OCI-LY7 (cell line): ENCODE data around the gene PLCXD3. TPM values are rescaled to one million over a fixed set of nuclear protein-coding genes. Genes with fewer than 3 reads are reported as not detected.

Experiments
- BruUV-seq: library from RNA; stranded (reverse); fragments of 400-500 nt; replicated peaks from 2 replicates; lab custom pipeline; 2021; lab: Mats Ljungman, UMichigan
- CTCF ChIA-PET: fragments of 300-600 bp; sonication (Branson Sonifier 250); formaldehyde crosslinking; loops from one replicate; lab custom pipeline; 2022; ENCODE audit warnings: antibody characterized with exemption; ENCODE audit not compliant: unreplicated experiment; lab: Charles Lee
- POLR2A ChIA-PET: fragments of 300-600 bp; sonication (Branson Sonifier 250); formaldehyde crosslinking; loops from one replicate; lab custom pipeline; 2022; ENCODE audit warnings: antibody characterized with exemption; lab: Charles Lee
- DNase-seq: peaks from one replicate; pipeline ENCODE4 v3.0.0-alpha.2; 2015; ENCODE audit warnings: low spot score
- H2AFZ ChIP-seq: fragments of 200-600 bp; sonication (generic), shearing (Covaris generic); 2 replicates; pipeline ENCODE4 v1.6.1; 2014; ENCODE audit warnings: mild to moderate bottlenecking, antibody characterized with exemption, low read length, moderate library complexity
- H3K27ac ChIP-seq: fragments of 200-600 bp; sonication (generic); 2 replicates; pipeline ENCODE4 v1.5.1; 2014; ENCODE audit warnings: mixed run types, low read depth, mild to moderate bottlenecking, moderate library complexity, low read length, inconsistent platforms; ENCODE audit not compliant: poor library complexity, severe bottlenecking
- H3K36me3 ChIP-seq: fragments of 200-600 bp; sonication (generic); 2 replicates; pipeline ENCODE4 v1.6.1; 2014; ENCODE audit warnings: mild to moderate bottlenecking, antibody characterized with exemption, low read length, moderate library complexity, mixed read lengths; ENCODE audit not compliant: insufficient read depth
- H3K4me1 ChIP-seq: fragments of 200-600 bp; sonication (generic); 2 replicates; pipeline ENCODE4 v1.5.1; 2014; ENCODE audit warnings: mild to moderate bottlenecking, low read length; ENCODE audit not compliant: insufficient read depth, poor library complexity, severe bottlenecking
- H3K4me2 ChIP-seq: fragments of 200-600 bp; sonication (generic); 2 replicates; pipeline ENCODE4 v1.6.1; 2014; ENCODE audit warnings: mild to moderate bottlenecking, low read length
- H3K4me3 ChIP-seq: fragments of 200-600 bp; sonication (generic); 2 replicates; pipeline ENCODE4 v1.5.1; 2014; ENCODE audit warnings: mild to moderate bottlenecking, low read depth, low read length; ENCODE audit not compliant: poor library complexity, severe bottlenecking
- H3K79me2 ChIP-seq: fragments of 200-600 bp; sonication (generic); 2 replicates; pipeline ENCODE4 v1.6.1; 2016; ENCODE audit warnings: low read depth, mild to moderate bottlenecking, low read length, moderate library complexity, mixed read lengths; ENCODE audit not compliant: insufficient read depth
- H3K9me2 ChIP-seq: fragments of 200-600 bp; sonication (generic); 2 replicates; pipeline ENCODE4 v1.6.1; 2016; ENCODE audit warnings: mild to moderate bottlenecking, low read length, mixed read lengths; ENCODE audit not compliant: insufficient read depth
- H3K9me3 ChIP-seq: fragments of 200-600 bp; sonication (generic); 2 replicates; pipeline ENCODE4 v1.6.1; 2014; ENCODE audit warnings: mild to moderate bottlenecking, mixed run types, low read length, mixed read lengths
- H4K20me1 ChIP-seq: fragments of 200-600 bp; sonication (generic); 2 replicates; pipeline ENCODE4 v1.6.1; 2014; ENCODE audit warnings: mild to moderate bottlenecking, antibody characterized with exemption, low read length, moderate library complexity, mixed read lengths; ENCODE audit not compliant: insufficient read depth
- EZH2phosphoT487 ChIP-seq: fragments of 200-600 bp; sonication (generic); IDR thresholded peaks from 2 replicates; pipeline ENCODE4 v1.6.1; 2018; ENCODE audit warnings: low read depth, borderline replicate concordance, mild to moderate bottlenecking, mixed run types, antibody characterized with exemption, low read length, moderate library complexity, mixed read lengths
- intact Hi-C: fragments of 100-400 bp; cut with micrococcal nuclease; formaldehyde crosslinking; loops from one replicate; pipeline ENCODE4 v1.10.0; 2022; ENCODE audit not compliant: unreplicated experiment
- total RNA-seq, 2 experiments: library from RNA; depleted of rRNA in 1 of 2; stranded (reverse); fragments of >200 nt in 1 of 2; shearing (Covaris generic) in 1 of 2; gene quantifications; 2 replicates each; pipeline ENCODE4 v1.2.3, GENCODE V29; 2014 to 2022
- TF ChIP-seq, protein P1 (sequence below): fragments of 200-600 bp; sonication (generic); conservative IDR thresholded peaks from 2 replicates; pipeline ENCODE4 v1.5.1; 2014; ENCODE audit warnings: mild to moderate bottlenecking, antibody characterized with exemption, low read length, moderate library complexity, mixed read lengths

Gene PLCXD3
- total RNA-seq, 2 experiments from 2014 or later = not detected

- Histone ChIP-seq H3K36me3 (no peaks in the 10 kb centered on the region), H3K9me3 (no peaks in the 10 kb centered on the region), H3K4me2 (no peak overlapping the region), H3K27ac (no peak overlapping the region), H4K20me1 (no peaks in the 10 kb centered on the region), H3K4me3 (no peak overlapping the region), H3K79me2 (no peaks in the 10 kb centered on the region), H2AFZ (no peak overlapping the region), H3K9me2 (no peaks in the 10 kb centered on the region), H3K4me1 (no peaks in the 10 kb centered on the region)
- no TSS peak for BruUV-seq
- TF ChIP-seq EZH2phosphoT487 = no peak
- TF ChIP-seq, protein P1, sequence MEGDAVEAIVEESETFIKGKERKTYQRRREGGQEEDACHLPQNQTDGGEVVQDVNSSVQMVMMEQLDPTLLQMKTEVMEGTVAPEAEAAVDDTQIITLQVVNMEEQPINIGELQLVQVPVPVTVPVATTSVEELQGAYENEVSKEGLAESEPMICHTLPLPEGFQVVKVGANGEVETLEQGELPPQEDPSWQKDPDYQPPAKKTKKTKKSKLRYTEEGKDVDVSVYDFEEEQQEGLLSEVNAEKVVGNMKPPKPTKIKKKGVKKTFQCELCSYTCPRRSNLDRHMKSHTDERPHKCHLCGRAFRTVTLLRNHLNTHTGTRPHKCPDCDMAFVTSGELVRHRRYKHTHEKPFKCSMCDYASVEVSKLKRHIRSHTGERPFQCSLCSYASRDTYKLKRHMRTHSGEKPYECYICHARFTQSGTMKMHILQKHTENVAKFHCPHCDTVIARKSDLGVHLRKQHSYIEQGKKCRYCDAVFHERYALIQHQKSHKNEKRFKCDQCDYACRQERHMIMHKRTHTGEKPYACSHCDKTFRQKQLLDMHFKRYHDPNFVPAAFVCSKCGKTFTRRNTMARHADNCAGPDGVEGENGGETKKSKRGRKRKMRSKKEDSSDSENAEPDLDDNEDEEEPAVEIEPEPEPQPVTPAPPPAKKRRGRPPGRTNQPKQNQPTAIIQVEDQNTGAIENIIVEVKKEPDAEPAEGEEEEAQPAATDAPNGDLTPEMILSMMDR = no peak
- POLR2A ChIA-PET = no interaction called here
- CTCF ChIA-PET = no interaction called here
- intact Hi-C loops = no loop called here
- DNase-seq = no peak
Observed at GRCh38 chr5:41337724-41338123, 172.7 kb downstream of the PLCXD3 start.

DNA sequence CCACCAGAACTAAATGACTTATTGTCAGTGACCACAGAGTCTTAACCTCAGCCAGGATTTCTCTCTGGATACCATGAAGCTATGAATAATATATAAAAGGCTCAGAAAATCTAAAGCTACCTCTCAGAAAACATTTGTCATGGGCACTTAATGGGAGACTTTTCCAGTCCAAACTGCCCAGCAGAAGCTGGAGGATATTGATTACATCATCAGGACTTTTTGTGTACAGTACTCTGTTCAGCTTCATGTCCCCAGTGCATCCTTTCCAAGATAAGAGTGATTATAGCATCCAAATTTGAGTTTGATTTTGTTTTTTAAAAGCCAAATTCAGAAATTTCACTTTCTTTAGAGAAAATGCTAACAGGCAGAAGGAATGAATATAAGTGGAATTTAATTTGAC, 173.2 kb downstream of the PLCXD3 start:
- Histone ChIP-seq H3K36me3 (no peaks in the 10 kb centered on the region), H3K4me2 (no peak overlapping the region), H3K4me1 (no peaks in the 10 kb centered on the region), H3K9me2 (no peaks in the 10 kb centered on the region), H3K79me2 (no peaks in the 10 kb centered on the region), H3K9me3 (no peaks in the 10 kb centered on the region), H3K27ac (no peak overlapping the region), H3K4me3 (no peak overlapping the region), H4K20me1 (no peaks in the 10 kb centered on the region), H2AFZ (no peak overlapping the region)
- intact Hi-C loops = no loop called here
- DNase-seq = no peak
- POLR2A ChIA-PET = no interaction called here
- no peak for TF ChIP-seq EZH2phosphoT487
- TF ChIP-seq, protein P1 = no peak
- BruUV-seq = no TSS peak
- CTCF ChIA-PET = no interaction called here

DNA sequence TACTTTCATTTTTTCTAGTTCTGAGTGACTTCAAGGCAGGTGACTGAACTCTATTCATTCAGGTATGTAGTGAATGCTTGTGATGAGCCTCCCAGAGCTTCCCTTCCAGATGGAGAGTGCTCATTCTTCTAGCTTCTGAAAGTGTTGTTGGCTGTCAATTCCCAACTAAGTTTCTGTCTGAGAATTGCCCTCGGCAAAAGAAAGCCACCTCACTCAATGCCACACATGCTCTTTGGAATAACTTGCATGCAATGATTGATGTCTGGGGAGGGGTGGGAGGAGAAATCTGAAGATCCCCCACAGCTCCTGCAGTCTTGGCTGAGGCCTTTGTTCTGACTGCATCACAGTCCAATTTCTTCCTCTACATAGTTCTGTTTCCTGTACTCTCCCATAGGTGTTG, 173.9 kb downstream of the PLCXD3 start:
- Histone ChIP-seq H3K9me3 (no peaks in the 10 kb centered on the region), H3K4me3 (no peak overlapping the region), H3K9me2 (no peaks in the 10 kb centered on the region), H2AFZ (no peak overlapping the region), H4K20me1 (no peaks in the 10 kb centered on the region), H3K36me3 (no peaks in the 10 kb centered on the region), H3K4me2 (no peak overlapping the region), H3K79me2 (no peaks in the 10 kb centered on the region), H3K4me1 (no peaks in the 10 kb centered on the region), H3K27ac (no peak overlapping the region)
- no TSS peak for BruUV-seq
- intact Hi-C loops = no loop called here
- no peak for TF ChIP-seq EZH2phosphoT487
- TF ChIP-seq, protein P1 = no peak
- POLR2A ChIA-PET = no interaction called here
- CTCF ChIA-PET = no interaction called here
- no peak for DNase-seq
